Stimulated activated CD4-positive, alpha-beta T cell treated with anti-CD3 and anti-CD28 coated beads, Interleukin-1b, Interleukin-23, amount 100 ng/mL, for 48 hours (primary cell): ENCODE results near the gene PRKG1.
"Not testable (repeated sequence)": the region's sequence is repeated elsewhere in the genome, so short reads cannot be mapped to it uniquely, and the experiment has no call there.

ENCODE experiments used
- DNase-seq: peaks from one replicate; pipeline ENCODE4 v3.0.0-alpha.2; 2020

The PRKG1 gene

GRCh38 chr10:51178634-51179033, 104.3 kb downstream of the PRKG1 start:
- DNase-seq: no peak

- no peak for DNase-seq
These were observed 105.9 kb downstream of the PRKG1 start for GRCh38 chr10:51180141-51180540.

- no peak for DNase-seq
These were observed 109.5 kb downstream of the PRKG1 start for GRCh38 chr10:51183783-51184182.

- DNase-seq: no peak
These were observed 112.1 kb downstream of the PRKG1 start for GRCh38 chr10:51186361-51186760.

- no peak for DNase-seq
These were observed 113.7 kb downstream of the PRKG1 start for GRCh38 chr10:51188008-51188407.

- DNase-seq: no peak
These were observed 114.6 kb downstream of the PRKG1 start for GRCh38 chr10:51188866-51189265.

GRCh38 chr10:51196508-51197175, 122.4 kb downstream of the PRKG1 start:
- DNase-seq: no peak

GRCh38 chr10:51198170-51198569, 123.9 kb downstream of the PRKG1 start:
- no peak for DNase-seq

GRCh38 chr10:51201947-51202346, 127.7 kb downstream of the PRKG1 start:
- DNase-seq: no peak

- no peak for DNase-seq
These were observed 129.1 kb downstream of the PRKG1 start for GRCh38 chr10:51203359-51203758.

- DNase-seq: no peak
These were observed 129.8 kb downstream of the PRKG1 start for GRCh38 chr10:51204066-51204465.

- DNase-seq: no peak
These were observed 130.4 kb downstream of the PRKG1 start for GRCh38 chr10:51204701-51205100.

GRCh38 chr10:51206500-51206899, 132.2 kb downstream of the PRKG1 start:
- no peak for DNase-seq

- not testable (repeated sequence) for DNase-seq
These were observed 138.7 kb downstream of the PRKG1 start for GRCh38 chr10:51212937-51213336.

- DNase-seq: no peak
These were observed 140.2 kb downstream of the PRKG1 start for GRCh38 chr10:51214207-51215196.

GRCh38 chr10:51215951-51216834, 141.9 kb downstream of the PRKG1 start:
- no peak for DNase-seq

- no peak for DNase-seq
These were observed 143.2 kb downstream of the PRKG1 start for GRCh38 chr10:51217505-51217904.

- DNase-seq: no peak
These were observed 150.4 kb downstream of the PRKG1 start for GRCh38 chr10:51224671-51225161.

- no peak for DNase-seq
These were observed 153.8 kb downstream of the PRKG1 start for GRCh38 chr10:51227897-51228713.

- no peak for DNase-seq
These were observed 154.4 kb downstream of the PRKG1 start for GRCh38 chr10:51228714-51229100.

- DNase-seq: no peak
These were observed 156.7 kb downstream of the PRKG1 start for GRCh38 chr10:51230887-51231585.
